GM12864 (cell line): ENCODE data around the gene TRAPPC12.

Source experiments
- DNase-seq: peaks from one replicate; pipeline ENCODE4 v3.0.0-alpha.2; 2011; ENCODE audit warnings: low read depth
- H3K4me3 ChIP-seq: 2 replicates; pipeline ENCODE4 v1.5.1; 2011; ENCODE audit warnings: mild to moderate bottlenecking, low read depth, low read length, control low read depth
- CTCF ChIP-seq: IDR thresholded peaks from 2 replicates; pipeline ENCODE4 v1.5.1; 2011; ENCODE audit warnings: low read depth, mild to moderate bottlenecking, moderate library complexity, low read length, control low read depth, inconsistent platforms; ENCODE audit errors: missing control alignments

TRAPPC12 gene

DNA sequence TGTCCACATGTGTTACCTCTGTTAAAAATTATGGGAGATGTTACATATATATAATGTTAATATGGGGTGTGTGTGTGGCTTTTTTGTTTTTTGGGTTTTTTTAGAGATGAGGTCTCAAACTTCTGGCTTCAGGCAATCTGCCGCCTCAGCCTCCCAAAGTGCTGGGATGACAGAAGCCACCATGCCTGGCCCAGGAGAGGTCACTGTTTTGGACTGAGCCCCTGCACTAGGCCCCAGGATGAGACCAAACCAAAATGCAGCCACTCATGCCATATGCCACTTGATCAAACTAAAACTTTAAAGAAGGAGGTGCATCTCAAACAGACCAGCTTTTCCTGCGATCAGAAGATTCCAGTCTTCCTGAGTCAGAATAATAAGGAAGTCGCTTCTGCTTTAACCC, 137.3 kb downstream of the TRAPPC12 start:
- no peak for TF ChIP-seq CTCF
- DNase-seq = no peak
- H3K4me3 ChIP-seq = no peak overlapping the region

DNA sequence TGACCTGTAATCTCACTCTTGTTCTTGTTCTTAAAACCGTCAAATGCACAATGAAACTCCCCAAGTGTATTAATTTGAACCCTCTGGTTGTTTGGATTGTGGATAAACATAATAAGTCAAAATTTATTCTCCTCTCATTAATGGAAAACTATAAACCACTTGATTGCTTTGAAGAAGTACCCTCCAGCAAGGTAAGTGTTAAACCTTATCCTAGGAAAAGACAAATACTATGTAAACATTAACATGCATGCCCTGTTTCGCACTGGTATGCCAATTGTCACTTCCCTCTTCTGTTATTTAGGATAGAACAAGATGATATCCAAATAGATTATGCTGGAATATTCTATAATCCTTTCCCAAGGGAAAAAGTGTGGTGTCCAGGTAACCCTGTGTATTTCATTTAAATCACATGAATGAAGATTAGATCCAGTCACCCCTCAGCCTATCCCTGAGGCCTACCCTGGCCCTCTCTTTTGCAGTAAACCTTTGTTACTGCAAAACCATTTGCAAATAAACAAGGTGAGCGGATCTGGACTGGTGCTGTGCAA, 138.5 kb downstream of the TRAPPC12 start:
- H3K4me3 ChIP-seq = peak overlapping the region; percentile 76
- TF ChIP-seq CTCF = no peak
- DNase-seq = peak; percentile 31

- TF ChIP-seq CTCF = no peak
- peak overlapping the region; percentile 76 for H3K4me3 ChIP-seq
- peak; percentile 88 for DNase-seq
Observed at GRCh38 chr2:3518496-3519254, 139.2 kb downstream of the TRAPPC12 start.

- TF ChIP-seq CTCF = no peak
- peak; percentile 39 for DNase-seq
- peak within 1 kb of the TSS; percentile 76 for H3K4me3 ChIP-seq
Observed at GRCh38 chr2:3519255-3520205, 140.0 kb downstream of the TRAPPC12 start, which contains the start of gene ADI1. TSS of gene ADI1 (minus strand) at chr2:3519531. CDS start at chr2:3519487, 44 bp downstream.

GRCh38 chr2:3520591-3520990, 141.1 kb downstream of the TRAPPC12 start:
- no peak for DNase-seq
- no peak overlapping the region; the same call in 1 of the 2 replicates for H3K4me3 ChIP-seq
- TF ChIP-seq CTCF = no peak

DNA sequence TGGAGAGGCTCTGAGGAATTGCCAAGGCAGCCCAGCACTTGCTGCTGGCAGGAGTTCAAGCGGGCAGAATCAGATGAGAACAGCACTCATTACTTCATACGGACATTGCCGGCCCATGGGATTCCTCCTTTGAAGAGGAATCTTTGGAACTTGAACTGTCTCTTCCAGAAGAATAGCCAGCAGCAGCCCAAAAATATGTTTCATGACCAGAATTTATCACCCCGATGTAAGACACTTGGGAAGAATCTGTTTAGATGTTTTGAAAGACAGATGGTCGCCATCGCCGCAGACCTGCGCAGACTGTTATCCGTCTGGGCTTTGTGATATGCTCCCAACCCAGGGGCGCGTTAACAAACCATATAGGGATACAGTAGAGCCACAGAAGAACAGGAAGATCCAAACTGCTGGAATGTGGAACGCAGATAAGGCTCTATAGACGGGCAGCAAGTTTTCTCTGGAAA, 143.5 kb downstream of the TRAPPC12 start:
- no peak for DNase-seq
- no peak overlapping the region for H3K4me3 ChIP-seq
- no peak for TF ChIP-seq CTCF
